Large intestine (tissue), 3 donors: Measurements from ENCODE around the gene CYB5A. TPM values are rescaled to one million over a fixed set of nuclear protein-coding genes. Genes with fewer than 3 reads are reported as not detected.

Experiments used
- DNase-seq, 2 donors: peaks; one replicate each; pipeline versions ENCODE4 v3.0.0 to v3.0.0-alpha.2; 2013
- H3K27ac ChIP-seq: one replicate; pipeline ENCODE4 v1.5.1; 2013; ENCODE audit warnings: low read length
- H3K27me3 ChIP-seq: 2 replicates; pipeline ENCODE4 v1.6.1; 2013; ENCODE audit warnings: low read length; ENCODE audit not compliant: control insufficient read depth, insufficient read depth
- H3K36me3 ChIP-seq: 2 replicates; pipeline ENCODE4 v1.6.1; 2013; ENCODE audit warnings: low read length; ENCODE audit not compliant: control insufficient read depth, insufficient read depth
- H3K4me1 ChIP-seq: one replicate; pipeline ENCODE4 v1.6.1; 2013; ENCODE audit warnings: low read length; ENCODE audit not compliant: control insufficient read depth, insufficient read depth
- H3K4me3 ChIP-seq: one replicate; pipeline ENCODE4 v1.5.1; 2013; ENCODE audit warnings: low read length
- H3K9me3 ChIP-seq: one replicate; pipeline ENCODE4 v1.6.1; 2013; ENCODE audit warnings: mild to moderate bottlenecking, low read depth, low read length, moderate library complexity; ENCODE audit not compliant: control insufficient read depth
- WGBS: methylation state at CpG from one replicate; pipeline ENCODE4 v1.1.5; 2013; ENCODE audit warnings: low lambda C conversion rate; ENCODE audit not compliant: insufficient coverage; 5-methylcytosine and 5-hydroxymethylcytosine counted together
- polyA plus RNA-seq: library from polyadenylated mRNA; unstranded; fragments of 120-200 nt; gene quantifications from one replicate; pipeline ENCODE4 v1.2.1, GENCODE V29; 2013

Gene CYB5A
- polyA plus RNA-seq, 1 donor: 112 TPM

DNA sequence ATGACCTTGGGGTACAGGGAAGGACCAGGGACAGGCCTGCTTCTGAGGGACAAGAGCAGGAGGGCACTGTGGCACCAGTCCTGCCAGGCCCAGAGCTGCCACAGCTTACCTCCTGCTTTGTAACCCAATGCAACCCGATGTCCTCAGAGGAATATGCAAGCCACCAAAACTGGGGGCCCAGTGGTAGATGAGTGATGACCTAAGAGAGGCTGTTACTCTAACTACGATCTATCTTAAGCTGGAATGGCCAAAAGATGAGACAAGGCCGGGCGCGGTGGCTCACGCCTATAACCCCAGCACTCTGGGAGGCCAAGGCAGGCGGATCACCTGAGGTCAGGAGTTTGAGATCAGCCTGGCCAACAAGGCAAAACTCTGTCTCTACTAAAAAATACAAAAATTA, 12.8 kb downstream of the CYB5A start:
- no CpG with 5 or more reads among the region's 7 CpGs for WGBS
- Histone ChIP-seq H3K4me1 (peaks cover 39% of the 10 kb centered on the region), H3K27me3 (no peaks in the 10 kb centered on the region), H3K27ac (no peak overlapping the region), H3K36me3 (peaks cover 5% of the 10 kb centered on the region), H3K4me3 (no peak overlapping the region), H3K9me3 (no peaks in the 10 kb centered on the region)
- no peak for DNase-seq

GRCh38 chr18:74278058-74278457, 13.7 kb downstream of the CYB5A start:
- DNase-seq: peak; percentile 78 to 87
- peak overlapping the region; percentile 68 for H3K27ac ChIP-seq
- no peaks in the 10 kb centered on the region for H3K9me3 ChIP-seq
- H3K36me3 ChIP-seq: peaks cover 7% of the 10 kb centered on the region
- H3K27me3 ChIP-seq: no peaks in the 10 kb centered on the region
- no CpG with 5 or more reads among the region's 7 CpGs for WGBS
- no peak overlapping the region for H3K4me3 ChIP-seq
- H3K4me1 ChIP-seq: peaks cover 36% of the 10 kb centered on the region

GRCh38 chr18:74277296-74277695, 14.5 kb downstream of the CYB5A start:
- Histone ChIP-seq H3K4me3 (no peak overlapping the region), H3K27ac (peak overlapping the region; percentile 68), H3K27me3 (no peaks in the 10 kb centered on the region), H3K9me3 (no peaks in the 10 kb centered on the region), H3K4me1 (peaks cover 29% of the 10 kb centered on the region), H3K36me3 (peaks cover 7% of the 10 kb centered on the region)
- no peak for DNase-seq
- WGBS: 83% methylated on average over 1 of the region's 2 CpGs

DNA sequence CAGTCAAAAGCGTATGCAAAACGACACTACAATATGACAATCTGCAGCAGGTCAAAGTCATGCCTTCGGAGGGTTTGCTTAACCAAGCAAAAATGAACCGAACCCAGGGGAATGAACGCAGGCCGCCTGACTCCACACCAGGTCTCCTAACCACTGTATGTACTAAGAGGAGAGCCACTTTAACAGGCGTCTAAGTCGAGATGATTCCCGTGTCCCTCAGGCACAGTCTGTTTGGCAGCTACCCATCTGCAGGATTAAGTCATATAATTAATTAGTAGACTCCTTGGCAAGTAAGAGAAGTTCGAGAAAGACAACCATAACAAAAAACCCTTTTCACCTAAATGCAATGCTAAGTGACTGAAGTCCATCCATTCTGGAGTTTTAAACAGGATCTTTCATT, 15.2 kb downstream of the CYB5A start:
- Histone ChIP-seq H3K27ac (no peak overlapping the region), H3K4me3 (no peak overlapping the region), H3K27me3 (no peaks in the 10 kb centered on the region), H3K9me3 (no peaks in the 10 kb centered on the region), H3K36me3 (peaks cover 7% of the 10 kb centered on the region), H3K4me1 (peaks cover 22% of the 10 kb centered on the region)
- peak in 1 of 2 donors; percentile 26 for DNase-seq
- no CpG with 5 or more reads among the region's 10 CpGs for WGBS

DNA sequence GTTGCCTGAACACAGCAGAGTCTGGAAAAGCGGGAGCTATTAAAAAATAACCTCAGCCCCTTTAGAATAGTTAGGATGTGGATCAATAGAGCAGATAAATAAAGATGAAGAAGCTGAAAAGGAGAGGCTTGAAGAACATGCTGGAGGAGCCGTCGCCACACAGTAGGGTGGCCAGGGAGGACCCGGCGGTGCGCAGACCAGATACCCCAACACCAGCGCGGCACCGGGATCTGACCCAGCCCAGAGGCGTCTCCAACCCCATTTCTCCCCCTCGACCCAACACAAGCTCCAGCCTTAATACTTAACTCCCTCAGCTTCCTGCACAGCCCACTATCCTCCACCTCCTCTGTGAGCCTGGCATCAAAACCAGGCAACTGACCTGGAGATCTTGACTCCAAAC, 16.0 kb downstream of the CYB5A start:
- Histone ChIP-seq H3K36me3 (peaks cover 7% of the 10 kb centered on the region), H3K27ac (no peak overlapping the region)
- WGBS: no CpG with 5 or more reads among the region's 11 CpGs

GRCh38 chr18:74274700-74275099, 17.1 kb downstream of the CYB5A start:
- DNase-seq: no peak
- peaks cover 15% of the 10 kb centered on the region for H3K4me1 ChIP-seq
- H3K27me3 ChIP-seq: no peaks in the 10 kb centered on the region
- no peak overlapping the region for H3K4me3 ChIP-seq
- WGBS: 50% methylated on average over 1 of the region's 4 CpGs
- peaks cover 7% of the 10 kb centered on the region for H3K36me3 ChIP-seq
- no peaks in the 10 kb centered on the region for H3K9me3 ChIP-seq
- H3K27ac ChIP-seq: no peak overlapping the region

More for the DNA sequence above, 16.0 kb downstream of the CYB5A start:
- H3K9me3 ChIP-seq: no peaks in the 10 kb centered on the region
- H3K4me1 ChIP-seq: peaks cover 15% of the 10 kb centered on the region
- no peaks in the 10 kb centered on the region for H3K27me3 ChIP-seq
- H3K4me3 ChIP-seq: no peak overlapping the region
- DNase-seq: no peak

- DNase-seq: no peak
- no peaks in the 10 kb centered on the region for H3K27me3 ChIP-seq
- H3K4me3 ChIP-seq: no peak overlapping the region
- no CpG with 5 or more reads among the region's 3 CpGs for WGBS
- H3K9me3 ChIP-seq: no peaks in the 10 kb centered on the region
- no peak overlapping the region for H3K27ac ChIP-seq
- peaks cover 7% of the 10 kb centered on the region for H3K36me3 ChIP-seq
- H3K4me1 ChIP-seq: peaks cover 20% of the 10 kb centered on the region
Measured at GRCh38 chr18:74273394-74273793, 18.4 kb downstream of the CYB5A start.

DNA sequence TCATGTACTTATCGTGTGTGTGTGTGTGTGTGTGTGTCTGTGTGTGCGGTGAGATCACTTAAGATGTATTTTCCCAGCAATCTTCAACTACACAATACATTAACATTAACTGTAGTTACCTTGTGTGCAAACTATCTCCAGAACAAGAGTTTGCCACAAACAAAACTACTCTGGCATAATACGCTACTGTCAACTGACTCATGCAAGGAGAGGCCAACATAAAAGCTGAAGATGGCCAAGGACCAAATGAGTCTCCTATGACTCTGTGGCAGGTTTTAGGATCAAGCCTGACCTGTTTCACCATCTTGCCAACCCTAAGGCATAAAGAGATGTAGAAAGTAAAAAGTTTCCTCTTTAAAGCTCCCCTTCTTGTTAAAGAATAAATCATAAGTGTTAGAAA, 20.1 kb downstream of the CYB5A start:
- WGBS: no CpG with 5 or more reads among the region's 3 CpGs
- H3K9me3 ChIP-seq: no peaks in the 10 kb centered on the region
- H3K4me3 ChIP-seq: no peak overlapping the region
- H3K36me3 ChIP-seq: peaks cover 2% of the 10 kb centered on the region
- H3K27ac ChIP-seq: no peak overlapping the region
- no peak for DNase-seq
- H3K4me1 ChIP-seq: peaks cover 20% of the 10 kb centered on the region
- H3K27me3 ChIP-seq: no peaks in the 10 kb centered on the region

DNA sequence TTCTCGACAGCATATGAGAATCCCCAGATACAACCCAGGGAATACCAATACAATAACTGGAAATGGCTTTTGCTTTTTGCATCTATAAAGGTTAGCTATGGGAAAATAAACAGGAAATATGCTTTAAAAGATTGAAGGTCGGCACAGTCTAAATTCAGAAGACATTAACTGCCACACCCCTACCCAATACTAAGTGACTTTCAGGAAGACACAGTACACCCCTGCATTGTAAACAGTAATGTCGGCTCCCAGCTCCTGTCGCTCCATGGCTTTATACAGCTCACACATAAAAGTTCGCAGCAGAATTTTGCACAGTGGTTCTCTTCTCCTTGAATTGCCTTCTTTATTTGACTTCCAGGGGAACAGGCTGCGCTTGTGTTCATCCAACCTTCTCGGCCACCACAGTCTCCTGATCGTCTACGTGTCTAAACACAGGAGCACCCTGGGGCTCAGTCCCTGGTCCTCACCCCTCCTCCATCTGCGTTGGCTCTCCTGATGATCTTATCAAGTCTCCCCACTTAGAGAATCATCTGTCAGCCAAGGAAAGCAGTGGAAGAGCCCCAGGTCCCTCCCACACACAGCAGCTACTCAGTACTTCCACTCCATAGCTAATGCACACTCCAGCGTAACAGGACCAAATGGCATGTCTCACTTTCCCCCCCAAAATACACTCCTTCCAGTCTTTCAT, 22.7 kb downstream of the CYB5A start:
- Histone ChIP-seq H3K4me3 (no peak overlapping the region), H3K9me3 (no peaks in the 10 kb centered on the region), H3K4me1 (peaks cover 28% of the 10 kb centered on the region), H3K27ac (peak overlapping the region; percentile 37), H3K27me3 (no peaks in the 10 kb centered on the region), H3K36me3 (peaks cover 2% of the 10 kb centered on the region)
- WGBS: 50% methylated on average over 1 of the region's 11 CpGs
- DNase-seq: no peak

DNA sequence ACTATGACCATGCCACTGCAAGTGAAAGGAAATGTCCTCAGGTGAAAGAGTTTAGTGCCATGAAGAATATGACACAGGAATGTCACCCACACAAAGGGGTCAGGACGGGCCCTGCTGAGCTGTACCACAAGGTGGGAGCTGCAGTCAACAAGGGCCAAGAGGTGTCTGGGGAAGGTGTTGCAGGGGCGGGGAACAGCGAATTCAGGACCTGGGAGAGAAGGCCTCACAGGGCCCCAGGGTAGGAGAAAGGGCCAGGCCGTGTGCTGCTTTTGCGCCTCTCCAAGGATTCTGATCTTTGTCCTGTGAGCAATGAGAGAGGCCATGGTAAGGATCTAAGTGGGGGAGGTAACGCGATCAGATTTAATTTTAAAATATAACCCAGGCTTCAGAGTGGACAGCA, 23.6 kb downstream of the CYB5A start:
- Histone ChIP-seq H3K4me3 (no peak overlapping the region), H3K9me3 (no peaks in the 10 kb centered on the region), H3K27ac (peak overlapping the region; percentile 37), H3K4me1 (peaks cover 28% of the 10 kb centered on the region), H3K27me3 (no peaks in the 10 kb centered on the region), H3K36me3 (peaks cover 3% of the 10 kb centered on the region)
- no CpG with 5 or more reads among the region's 7 CpGs for WGBS
- peak in 1 of 2 donors; percentile 68 for DNase-seq

DNA sequence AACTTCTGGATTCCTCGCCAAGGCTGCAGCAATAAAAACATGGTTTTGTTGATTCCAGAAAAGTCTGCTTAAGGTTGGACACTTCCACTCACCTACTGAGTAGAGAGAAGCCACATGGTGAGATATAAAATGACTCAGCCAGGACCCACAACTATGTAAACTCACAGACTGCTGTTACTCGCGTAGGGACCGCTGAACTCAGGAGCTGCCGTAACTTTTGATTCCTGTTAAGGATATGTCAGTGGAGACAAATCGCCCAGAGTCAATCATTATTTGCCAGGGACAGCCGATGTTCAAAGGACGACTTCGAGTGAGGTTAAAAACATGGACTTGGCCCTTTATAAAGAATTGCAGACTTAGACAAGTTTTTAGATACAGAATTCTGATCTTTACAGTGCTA, 25.6 kb downstream of the CYB5A start:
- DNase-seq: peak; percentile 72 to 86
- Histone ChIP-seq H3K4me3 (no peak overlapping the region), H3K9me3 (no peaks in the 10 kb centered on the region), H3K27ac (peak overlapping the region; percentile 59), H3K4me1 (peaks cover 28% of the 10 kb centered on the region), H3K27me3 (no peaks in the 10 kb centered on the region), H3K36me3 (peaks cover 11% of the 10 kb centered on the region)
- WGBS: 20% methylated on average over 1 of the region's 9 CpGs
